Measurements from ENCODE around the gene ABCA4.

GRCh38 chr1:94121411-94121821 lies 468 bp upstream of the ABCA4 start:
- TF ChIP-seq POLR2A (IDR thresholded peaks at IDR 0.05), result no peak
- TF ChIP-seq, protein P1, sequence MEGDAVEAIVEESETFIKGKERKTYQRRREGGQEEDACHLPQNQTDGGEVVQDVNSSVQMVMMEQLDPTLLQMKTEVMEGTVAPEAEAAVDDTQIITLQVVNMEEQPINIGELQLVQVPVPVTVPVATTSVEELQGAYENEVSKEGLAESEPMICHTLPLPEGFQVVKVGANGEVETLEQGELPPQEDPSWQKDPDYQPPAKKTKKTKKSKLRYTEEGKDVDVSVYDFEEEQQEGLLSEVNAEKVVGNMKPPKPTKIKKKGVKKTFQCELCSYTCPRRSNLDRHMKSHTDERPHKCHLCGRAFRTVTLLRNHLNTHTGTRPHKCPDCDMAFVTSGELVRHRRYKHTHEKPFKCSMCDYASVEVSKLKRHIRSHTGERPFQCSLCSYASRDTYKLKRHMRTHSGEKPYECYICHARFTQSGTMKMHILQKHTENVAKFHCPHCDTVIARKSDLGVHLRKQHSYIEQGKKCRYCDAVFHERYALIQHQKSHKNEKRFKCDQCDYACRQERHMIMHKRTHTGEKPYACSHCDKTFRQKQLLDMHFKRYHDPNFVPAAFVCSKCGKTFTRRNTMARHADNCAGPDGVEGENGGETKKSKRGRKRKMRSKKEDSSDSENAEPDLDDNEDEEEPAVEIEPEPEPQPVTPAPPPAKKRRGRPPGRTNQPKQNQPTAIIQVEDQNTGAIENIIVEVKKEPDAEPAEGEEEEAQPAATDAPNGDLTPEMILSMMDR (IDR thresholded peaks at IDR 0.05), result no peak

Data from Peyer's patch (tissue), 4 donors.